Stimulated activated CD4-positive, alpha-beta T cell treated with anti-CD3 and anti-CD28 coated beads, Interleukin-4, amount 100 ng/mL, for 48 hours (primary cell): ENCODE measurements around the gene LYPLAL1.
"Not testable (repeated sequence)": the region's sequence is repeated elsewhere in the genome, so short reads cannot be mapped to it uniquely, and the experiment has no call there.

ENCODE experiments used
- DNase-seq, 2 donors: peaks; one replicate each; pipeline ENCODE4 v3.0.0-alpha.2; 2020; ENCODE audit warnings: low read depth in 2 of 2

The LYPLAL1 gene

GRCh38 chr1:219215477-219215876 is 41.8 kb downstream of the LYPLAL1 start:
- DNase-seq: no peak

GRCh38 chr1:219220945-219221344 is 47.3 kb downstream of the LYPLAL1 start:
- no peak for DNase-seq

- no peak for DNase-seq
Measured at GRCh38 chr1:219223496-219223895, 49.8 kb downstream of the LYPLAL1 start.

GRCh38 chr1:219226196-219226595 is 52.5 kb downstream of the LYPLAL1 start:
- no peak for DNase-seq

- DNase-seq: no peak
Measured at GRCh38 chr1:219227360-219228057, 53.8 kb downstream of the LYPLAL1 start.

- DNase-seq: no peak
Measured at GRCh38 chr1:219228058-219228419, 54.4 kb downstream of the LYPLAL1 start.

GRCh38 chr1:219232890-219233289 is 59.2 kb downstream of the LYPLAL1 start:
- DNase-seq: no peak

GRCh38 chr1:219235903-219236481 is 62.3 kb downstream of the LYPLAL1 start:
- no peak for DNase-seq

GRCh38 chr1:219236933-219237610 is 63.4 kb downstream of the LYPLAL1 start:
- DNase-seq: no peak

GRCh38 chr1:219239518-219239917 is 65.8 kb downstream of the LYPLAL1 start:
- no peak for DNase-seq

GRCh38 chr1:219244864-219245263 is 71.2 kb downstream of the LYPLAL1 start:
- DNase-seq: no peak

GRCh38 chr1:219247441-219247840 is 73.8 kb downstream of the LYPLAL1 start:
- no peak for DNase-seq

GRCh38 chr1:219250468-219250867 is 76.8 kb downstream of the LYPLAL1 start:
- DNase-seq: not testable (repeated sequence)

GRCh38 chr1:219257751-219258150 is 84.1 kb downstream of the LYPLAL1 start:
- no peak for DNase-seq

GRCh38 chr1:219261454-219261853 is 87.8 kb downstream of the LYPLAL1 start:
- no peak for DNase-seq
